K562 (cell line): ENCODE measurements around the gene NDOR1. TPM values are rescaled to one million over a fixed set of nuclear protein-coding genes. Genes with fewer than 3 reads are reported as not detected.

Experiments used
- AFF1 ChIP-seq, 2 experiments: fragments of 450-650 bp; IDR thresholded peaks; 2 replicates each; pipeline ENCODE4 v1.6.1; 2018; ENCODE audit warnings: mild to moderate bottlenecking in 2 of 2, low read depth in 1 of 2; ENCODE audit not compliant: partially characterized antibody in 2 of 2
- CBX3 ChIP-seq, 2 experiments: IDR thresholded peaks; 1 replicate in 1 of 2; 2 replicates in 1 of 2; pipeline ENCODE4 v1.6.1; 2012; ENCODE audit warnings: inconsistent platforms in 2 of 2, low read length in 2 of 2, borderline replicate concordance in 1 of 2, control low read depth in 1 of 2
- CEBPG ChIP-seq, 3 experiments: fragments of 200-800 bp in 1 of 3; sonication (Bioruptor generic) in 1 of 3; sonication (generic) in 1 of 3; formaldehyde crosslinking in 1 of 3; IDR thresholded peaks in 2 of 3; conservative IDR thresholded peaks in 1 of 3; 2 replicates each; pipeline versions ENCODE4 v1.6.1 to v1.8.0; 2016 to 2022; ENCODE audit warnings: missing compliant biosample characterization in 2 of 3, missing genetic modification characterization in 2 of 3, mild to moderate bottlenecking in 1 of 3, missing genetic modification reagents in 1 of 3
- DDX20 ChIP-seq: fragments of 450-650 bp; IDR thresholded peaks from 2 replicates; pipeline ENCODE4 v1.6.1; 2016; ENCODE audit warnings: missing genetic modification characterization, low read depth, mild to moderate bottlenecking, missing compliant biosample characterization, moderate library complexity
- DEAF1 ChIP-seq: fragments of 450-650 bp; formaldehyde crosslinking; IDR thresholded peaks from 2 replicates; pipeline ENCODE4 v1.4.0; 2020; ENCODE audit warnings: mild to moderate bottlenecking, moderate library complexity
- FOXK1 ChIP-seq: sonication (generic); formaldehyde crosslinking; IDR thresholded peaks from 2 replicates; pipeline ENCODE4 v1.8.0; 2022; ENCODE audit warnings: missing genetic modification reagents, mild to moderate bottlenecking, borderline replicate concordance
- HDAC6 ChIP-seq: IDR thresholded peaks from 2 replicates; pipeline ENCODE4 v1.6.1; 2012; ENCODE audit warnings: low read depth, mild to moderate bottlenecking, control low read depth, inconsistent platforms, low read length, moderate library complexity
- HDGF ChIP-seq: fragments of 450-650 bp; IDR thresholded peaks from 2 replicates; pipeline ENCODE4 v1.6.1; 2016
- HMGN3 ChIP-seq: IDR thresholded peaks from 2 replicates; pipeline ENCODE4 v1.6.1; 2011; ENCODE audit warnings: borderline replicate concordance, low read depth, mild to moderate bottlenecking, mixed read lengths, low read length; ENCODE audit not compliant: insufficient read length; ENCODE audit errors: extremely low read depth
- JUN ChIP-seq, 2 experiments: sonication (generic) in 1 of 2; formaldehyde crosslinking in 1 of 2; IDR thresholded peaks; 2 replicates each; pipeline versions ENCODE4 v1.6.1 to v1.8.0; 2012 to 2022; ENCODE audit warnings: borderline replicate concordance in 2 of 2, mild to moderate bottlenecking in 2 of 2, improper control_type of control experiment in 1 of 2, low read depth in 1 of 2, low read length in 1 of 2, missing genetic modification reagents in 1 of 2
- KLF10 ChIP-seq: fragments of 250-450 bp; sonication (Bioruptor Pico); IDR thresholded peaks from 2 replicates; pipeline ENCODE4 v1.6.1; 2021; ENCODE audit warnings: matching md5 sums
- MYNN ChIP-seq, 2 experiments: sonication (generic); formaldehyde crosslinking in 1 of 2; IDR thresholded peaks; 2 replicates each; pipeline versions ENCODE4 v1.5.0 to v1.6.1; 2016 to 2020; ENCODE audit warnings: antibody characterized with exemption in 1 of 2, missing genetic modification reagents in 1 of 2
- NFATC3 ChIP-seq: fragments of 450-650 bp; IDR thresholded peaks from 2 replicates; pipeline ENCODE4 v1.6.1; 2017; ENCODE audit warnings: mild to moderate bottlenecking
- NFE2 ChIP-seq: IDR thresholded peaks from 2 replicates; pipeline ENCODE4 v1.6.1; 2014; ENCODE audit warnings: antibody characterized with exemption, low read depth
- TCF7 ChIP-seq: sonication (generic); IDR thresholded peaks from 2 replicates; pipeline ENCODE4 v1.6.1; 2016; ENCODE audit warnings: antibody characterized with exemption, borderline replicate concordance
- TFAP4 ChIP-seq: sonication (generic); formaldehyde crosslinking; IDR thresholded peaks from 2 replicates; pipeline ENCODE4 v1.8.0; 2022; ENCODE audit warnings: missing genetic modification reagents, mild to moderate bottlenecking, moderate library complexity, borderline replicate concordance
- ZNF134 ChIP-seq: fragments of 250-450 bp; sonication (Bioruptor Pico); conservative IDR thresholded peaks from 2 replicates; pipeline ENCODE4 v1.4.0; 2020
- ZNF143 ChIP-seq: sonication (generic); formaldehyde crosslinking; IDR thresholded peaks from 2 replicates; pipeline ENCODE4 v1.9.0; 2022; ENCODE audit warnings: mild to moderate bottlenecking, missing genetic modification reagents
- ZNF253 ChIP-seq: fragments of 250-450 bp; sonication (Bioruptor Pico); conservative IDR thresholded peaks from 2 replicates; pipeline ENCODE4 v1.6.1; 2021; ENCODE audit warnings: mild to moderate bottlenecking
- ZNF551 ChIP-seq: fragments of 250-450 bp; sonication (Bioruptor Pico); IDR thresholded peaks from 2 replicates; pipeline ENCODE4 v1.5.0; 2021; ENCODE audit warnings: mild to moderate bottlenecking, moderate library complexity
- polyA plus RNA-seq, 8 experiments: library from polyadenylated mRNA; depleted of rRNA in 4 of 8; stranded (reverse) in 5 of 8; unstranded in 3 of 8; fragments of >200 nt; fragmentation: Nextera tagmentation in 2 of 8; fragmentation: Illumina TruSeq in 1 of 8; extraction: Ambion mirVana in 2 of 8; extraction: Trizol in 1 of 8; gene quantifications; 2 replicates each; pipeline versions ENCODE4 v1.2.1 to v1.2.3, GENCODE V29; 2011 to 2014; ENCODE audit warnings: inconsistent platforms in 1 of 8, missing spikeins in 1 of 8
- total RNA-seq, 7 experiments: library from RNA; depleted of rRNA in 6 of 7; stranded (reverse); fragments of >200 nt in 6 of 7; fragmentation: Illumina TruSeq in 2 of 7; extraction: Trizol in 2 of 7; gene quantifications; 2 replicates each; pipeline versions ENCODE4 v1.2.1 to v1.2.3, GENCODE V29; 2011 to 2021; ENCODE audit warnings: low replicate concordance in 1 of 7

Gene NDOR1
- total and polyA plus RNA-seq, 9 of the 15 experiments (the other 6 are each of a cell fraction or from before 2014, with no cell fraction given): 0.06 to 36.9 (median 6.9) TPM

- TF ChIP-seq HMGN3 (peak; percentile 60), TFAP4 (peak; percentile 75), ZNF143 (CRISPR knock-in tag) (no peak), ZNF134 (CRISPR knock-in tag) (no peak), FOXK1 (CRISPR knock-in tag) (no peak), ZNF253 (CRISPR knock-in tag) (no peak), KLF10 (CRISPR knock-in tag) (no peak), HDAC6 (no peak), AFF1 (IDR thresholded peaks at IDR 0.05; ENCODE audit: low read depth in 1 of 2, partially characterized antibody in 2 of 2) (peak in 1 of 2 experiments; percentile 90), DDX20 (tag) (no peak), ZNF551 (CRISPR knock-in tag) (no peak), CBX3 (IDR thresholded peaks at IDR 0.05; ENCODE audit: borderline replicate concordance in 1 of 2, low read length in 2 of 2) (no peak), HDGF (peak; percentile 90; the same call in 1 of the 2 replicates), JUN (IDR thresholded peaks at IDR 0.05; ENCODE audit: borderline replicate concordance, low read depth, low read length) (0 out of 2 replicates have a peak, but pooled peaks have one; percentile 8), JUN (CRISPR knock-in tag; IDR thresholded peaks at IDR 0.05; ENCODE audit: borderline replicate concordance) (no peak), CEBPG (CRISPR knock-in tag; IDR thresholded peaks at IDR 0.05) (no peak), CEBPG (tag; conservative IDR thresholded peaks at IDR 0.05 in 1 of 2, IDR thresholded peaks at IDR 0.05 in 1 of 2) (no peak), NFE2 (no peak), TCF7 (no peak), NFATC3 (no peak), DEAF1 (CRISPR knock-in tag) (peak; percentile 95), MYNN (IDR thresholded peaks at IDR 0.05) (no peak), MYNN (CRISPR knock-in tag; IDR thresholded peaks at IDR 0.05) (no peak)
Measured at GRCh38 chr9:137227054-137227852, 21.8 kb downstream of the NDOR1 start, which contains the start of gene RNF224 (continued).
